GM12878 (cell line): ENCODE measurements around the gene CTDSP1. TPM values are rescaled to one million over a fixed set of nuclear protein-coding genes. Genes with fewer than 3 reads are reported as not detected.

Experiments
- ATAC-seq: fragments of 200-7000 bp; cut with Tn5 transposase; 3 replicates; pipeline ENCODE4 v1.9.1; 2020; ENCODE audit warnings: mild to moderate bottlenecking, moderate library complexity
- BruUV-seq: library from RNA; stranded (reverse); fragments of 400-500 nt; replicated peaks from 2 replicates; lab custom pipeline; 2021; lab: Mats Ljungman, UMichigan
- CTCF ChIA-PET: fragments of 300-600 bp; sonication (Branson Sonifier 250); formaldehyde crosslinking; extraction: SDS; loops from one replicate; lab custom pipeline; 2021; ENCODE audit warnings: inconsistent platforms; lab: Yijun Ruan, JAX
- POLR2A ChIA-PET: fragments of 350-600 bp; formaldehyde crosslinking; extraction: SDS; loops from one replicate; lab custom pipeline; 2021; ENCODE audit warnings: inconsistent platforms; lab: Charles Lee
- RAD21 ChIA-PET: fragments of 300-600 bp; sonication (Branson Sonifier 250); formaldehyde crosslinking; loops from one replicate; lab custom pipeline; 2023; ENCODE audit warnings: antibody characterized with exemption; ENCODE audit not compliant: unreplicated experiment; lab: Charles Lee
- SMC1A ChIA-PET: fragments of 300-600 bp; sonication (Branson Sonifier 250); formaldehyde crosslinking; loops from one replicate; lab custom pipeline; 2023; ENCODE audit not compliant: unreplicated experiment, uncharacterized antibody; lab: Charles Lee
- DNase-seq: peaks from one replicate; pipeline ENCODE4 v3.0.0-alpha.2; 2011; ENCODE audit warnings: low read depth, low spot score
- FAIRE-seq: peaks from 3 replicates; lab custom pipeline; 2011; peaks lifted over from hg19 to GRCh38; lab: Jason Lieb, UNC
- H2AFZ ChIP-seq: 2 replicates; pipeline ENCODE4 v1.6.0; 2011; ENCODE audit warnings: low read depth, low read length, control low read depth; ENCODE audit not compliant: control insufficient read depth
- H3K27ac ChIP-seq: 2 replicates; pipeline ENCODE4 v1.5.1; 2011; ENCODE audit warnings: control low read depth; ENCODE audit not compliant: control insufficient read depth, insufficient read depth
- H3K27me3 ChIP-seq, 2 experiments: replicated peaks in 1 of 2; 2 replicates each; pipeline versions ENCODE4 v1.6.0 to v1.6.1; 2011; ENCODE audit warnings: low read length in 1 of 2; ENCODE audit not compliant: control insufficient read depth in 2 of 2, insufficient read depth in 2 of 2
- H3K36me3 ChIP-seq, 2 experiments: 2 replicates each; pipeline ENCODE4 v1.5.1; 2011; ENCODE audit warnings: low read length in 1 of 2; ENCODE audit not compliant: control insufficient read depth in 2 of 2, insufficient read depth in 2 of 2
- H3K4me1 ChIP-seq: 2 replicates; pipeline ENCODE4 v1.6.1; 2011; ENCODE audit warnings: mild to moderate bottlenecking, low read length, moderate library complexity, mixed read lengths; ENCODE audit not compliant: control insufficient read depth, insufficient read depth
- H3K4me2 ChIP-seq: 2 replicates; pipeline ENCODE4 v1.6.0; 2011; ENCODE audit warnings: control low read depth; ENCODE audit not compliant: control insufficient read depth, insufficient read depth
- H3K4me3 ChIP-seq: fragments of 200-600 bp; sonication (generic); 2 replicates; pipeline ENCODE4 v1.5.1; 2016
- H3K79me2 ChIP-seq: 2 replicates; pipeline ENCODE4 v1.6.0; 2011; ENCODE audit warnings: low read length; ENCODE audit not compliant: control insufficient read depth, insufficient read depth
- H3K9ac ChIP-seq: 2 replicates; pipeline ENCODE4 v1.8.0; 2011; ENCODE audit warnings: low read length, control low read depth, mixed read lengths; ENCODE audit not compliant: control insufficient read depth, insufficient read depth
- H3K9me3 ChIP-seq: replicated peaks from 3 replicates; pipeline ENCODE4 v1.5.1; 2011; ENCODE audit warnings: mild to moderate bottlenecking, low read length; ENCODE audit not compliant: control insufficient read depth, insufficient read depth
- H4K20me1 ChIP-seq: 2 replicates; pipeline ENCODE4 v1.6.0; 2011; ENCODE audit not compliant: control insufficient read depth, insufficient read depth
- BACH1 ChIP-seq: fragments of 450-650 bp; IDR thresholded peaks from 2 replicates; pipeline ENCODE4 v1.6.1; 2017; ENCODE audit warnings: mild to moderate bottlenecking, borderline replicate concordance
- CBX3 ChIP-seq: fragments of 200-600 bp; sonication (generic); IDR thresholded peaks from 2 replicates; pipeline ENCODE4 v1.6.1; 2016; ENCODE audit warnings: low read depth, borderline replicate concordance
- CHD1 ChIP-seq: IDR thresholded peaks from 2 replicates; pipeline ENCODE4 v1.6.1; 2012; ENCODE audit warnings: low read depth, low read length, improper control_type of control experiment
- EGR1 ChIP-seq, 2 experiments: IDR thresholded peaks; 1 replicate in 1 of 2; 2 replicates in 1 of 2; pipeline ENCODE4 v1.6.1; 2011 to 2012; ENCODE audit warnings: low read depth in 2 of 2, low read length in 2 of 2, borderline replicate concordance in 1 of 2, mild to moderate bottlenecking in 1 of 2, moderate library complexity in 1 of 2
- ESRRA ChIP-seq: IDR thresholded peaks from 2 replicates; pipeline ENCODE4 v1.6.1; 2012; ENCODE audit warnings: mild to moderate bottlenecking, low read length, improper control_type of control experiment
- FOXK2 ChIP-seq: fragments of 450-650 bp; IDR thresholded peaks from 2 replicates; pipeline ENCODE4 v1.6.1; 2017; ENCODE audit warnings: mild to moderate bottlenecking, moderate library complexity
- HDAC2 ChIP-seq: fragments of 200-600 bp; sonication (generic); IDR thresholded peaks from 2 replicates; pipeline ENCODE4 v1.6.1; 2017
- HDGF ChIP-seq: fragments of 450-650 bp; IDR thresholded peaks from 2 replicates; pipeline ENCODE4 v1.6.1; 2016; ENCODE audit warnings: antibody characterized with exemption
- JUND ChIP-seq: IDR thresholded peaks from 2 replicates; pipeline ENCODE4 v1.6.1; 2012; ENCODE audit warnings: low read depth, mild to moderate bottlenecking, low read length, improper control_type of control experiment, moderate library complexity
- MEF2B ChIP-seq: fragments of 450-650 bp; IDR thresholded peaks from 2 replicates; pipeline ENCODE4 v1.6.1; 2018; ENCODE audit warnings: mild to moderate bottlenecking, moderate library complexity; ENCODE audit not compliant: partially characterized antibody, poor library complexity, severe bottlenecking
- POU2F2 ChIP-seq: IDR thresholded peaks from 3 replicates; pipeline ENCODE4 v1.6.1; 2011; ENCODE audit warnings: low read depth, mild to moderate bottlenecking, low read length, borderline replicate concordance
- SMC3 ChIP-seq: IDR thresholded peaks from 2 replicates; pipeline ENCODE4 v1.6.1; 2011; ENCODE audit warnings: low read length, improper control_type of control experiment, borderline replicate concordance
- TCF12 ChIP-seq: IDR thresholded peaks from 2 replicates; pipeline ENCODE4 v1.6.1; 2011; ENCODE audit warnings: low read depth, mild to moderate bottlenecking, low read length
- WRNIP1 ChIP-seq: IDR thresholded peaks from 2 replicates; pipeline ENCODE4 v1.6.1; 2011; ENCODE audit warnings: low read depth, low read length, improper control_type of control experiment, borderline replicate concordance
- ZBTB4 ChIP-seq: fragments of 450-650 bp; formaldehyde crosslinking; IDR thresholded peaks from 2 replicates; pipeline ENCODE4 v1.4.0; 2022; ENCODE audit warnings: mild to moderate bottlenecking, moderate library complexity
- WGBS: methylation state at CpG from one replicate; pipeline ENCODE4 v1.1.6; 2016; ENCODE audit warnings: low lambda C conversion rate; ENCODE audit not compliant: insufficient replicate concordance, insufficient coverage; ENCODE audit errors: missing lambda C conversion rate; 5-methylcytosine and 5-hydroxymethylcytosine counted together
- in situ Hi-C: fragments of 300-500 bp; cut with MboI; formaldehyde crosslinking; loops from 9 replicates; pipeline ENCODE4 v1.14.3; 2018; ENCODE audit warnings: mixed read lengths
- intact Hi-C: fragments of 100-400 bp; cut with micrococcal nuclease; formaldehyde crosslinking; loops from one replicate; pipeline ENCODE4 v1.14.2; 2022; ENCODE audit not compliant: unreplicated experiment
- polyA plus RNA-seq, 11 experiments: library from polyadenylated mRNA; depleted of rRNA in 4 of 11; unstranded in 6 of 11; stranded (reverse) in 5 of 11; fragments of >200 nt; fragmentation: Nextera tagmentation in 4 of 11; fragmentation: Illumina TruSeq in 1 of 11; extraction: Ambion mirVana in 4 of 11; extraction: Trizol in 1 of 11; gene quantifications; 1 replicate in 1 of 11; 2 replicates in 10 of 11; pipeline versions ENCODE4 v1.2.1 to v1.2.3, GENCODE V29; 2011 to 2016; ENCODE audit warnings: inconsistent platforms in 2 of 11, missing spikeins in 2 of 11, low read depth in 1 of 11
- total RNA-seq, 4 experiments: library from RNA; depleted of rRNA in 3 of 4; stranded (reverse); fragments of >200 nt in 3 of 4; fragmentation: Illumina TruSeq in 1 of 4; extraction: Trizol in 1 of 4; gene quantifications; 2 replicates each; pipeline versions ENCODE4 v1.2.1 to v1.2.3, GENCODE V29; 2013 to 2021

The CTDSP1 gene
- total and polyA plus RNA-seq, 10 of the 15 experiments (the other 5 are each of a cell fraction or from before 2014, with no cell fraction given) = 3.0 to 75.9 (median 34.4) TPM

GRCh38 chr2:218369330-218369729, 30.3 kb upstream of the CTDSP1 start (continued):
- TF ChIP-seq HDAC2 = no peak
- no peak for TF ChIP-seq JUND
- no peak for TF ChIP-seq BACH1
- no peak for TF ChIP-seq CHD1
- no peak for TF ChIP-seq ESRRA
- no peak for TF ChIP-seq CBX3
- TF ChIP-seq FOXK2 = no peak
- TF ChIP-seq WRNIP1 = no peak
- TF ChIP-seq HDGF = no peak
- TF ChIP-seq ZBTB4 (CRISPR knock-in tag) = no peak
- TF ChIP-seq TCF12 = no peak

DNA sequence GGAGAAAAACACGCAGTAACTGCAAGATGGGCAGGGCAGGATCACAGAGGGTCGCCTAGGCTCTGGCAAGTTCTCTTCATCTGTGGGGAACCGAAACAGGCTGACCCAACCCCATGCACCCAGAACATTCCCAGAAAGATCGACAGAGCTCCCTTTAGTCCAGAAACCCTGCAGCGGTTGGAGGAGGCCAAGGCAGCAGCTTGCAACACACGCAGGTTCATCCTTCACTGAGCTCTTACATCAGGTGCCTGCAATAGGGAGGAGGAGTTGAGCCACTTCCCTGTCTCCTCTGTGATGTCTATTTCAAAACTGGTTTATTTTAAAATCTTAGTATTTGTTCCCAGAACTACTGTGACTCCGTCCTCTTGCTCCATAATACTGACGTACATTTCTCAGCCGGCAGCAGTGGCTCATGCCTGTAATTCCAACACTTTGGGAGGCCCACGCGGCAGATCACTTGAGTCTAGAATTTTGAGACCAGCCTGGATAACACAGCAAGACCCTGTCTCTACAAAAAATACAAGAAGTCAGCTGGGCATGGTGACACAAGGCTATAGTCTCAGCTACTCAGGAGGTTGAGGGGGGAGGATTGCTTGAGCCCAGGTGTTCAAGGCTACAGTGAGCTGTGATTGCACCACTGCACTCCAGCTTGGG, 29.1 kb upstream of the CTDSP1 start:
- no peak overlapping the region for H3K27ac ChIP-seq
- 68% methylated on average over 11 of the region's 11 CpGs for whole genome bisulfite sequencing
- no TSS peak for BruUV-seq
- H3K27me3 ChIP-seq = no peaks in the 10 kb centered on the region
- H2AFZ ChIP-seq = no peak overlapping the region
- no peak overlapping the region for H3K4me3 ChIP-seq
- no peaks in the 10 kb centered on the region for H3K36me3 ChIP-seq
- in situ Hi-C loops = no loop called here
- TF ChIP-seq SMC3 (no peak), EGR1 (IDR thresholded peaks at IDR 0.05; ENCODE audit: borderline replicate concordance in 1 of 2, low read depth in 2 of 2, low read length in 2 of 2) (no peak), CHD1 (no peak), POU2F2 (no peak), HDGF (no peak), MEF2B (no peak)
- no peaks in the 10 kb centered on the region for H3K79me2 ChIP-seq
- ChIA-PET POLR2A (no interaction called here), RAD21 (interaction anchor here (1.2 kb wide), 1 partner anchor 23 kb away, joined by 3 read pairs; no protein-coding TSS in a partner anchor), CTCF (interaction anchor here (0.6 to 1.0 kb wide), 2 partner anchors 14 to 69 kb away, joined by 3 to 4 read pairs; partner anchors contain the start of gene CATIP), SMC1A (interaction anchor here (0.6 to 1.1 kb wide), 2 partner anchors 69 to 95 kb away, joined by 3 read pairs; no protein-coding TSS in a partner anchor)
- ATAC-seq (no peak), DNase-seq (no peak), FAIRE-seq (no peak)
- no peak overlapping the region for H3K4me2 ChIP-seq
- H4K20me1 ChIP-seq = no peaks in the 10 kb centered on the region
- H3K4me1 ChIP-seq = peaks cover 4% of the 10 kb centered on the region; the same call in 1 of the 2 replicates
- intact Hi-C loops = no loop called here
- H3K9me3 ChIP-seq = no peaks in the 10 kb centered on the region; the same call in 2 of the 3 replicates
- H3K9ac ChIP-seq = no peak overlapping the region
